ENCODE data around the gene OMP.
"Not testable (repeated sequence)": the region's sequence is repeated elsewhere in the genome, so short reads cannot be mapped to it uniquely, and the experiment has no call there.

Gene OMP

GRCh38 chr11:77102246-77103210 is at the start of gene OMP:
OMP (plus strand) TSS chr11:77102840; CDS start chr11:77102840, 0 bp downstream.
- Histone ChIP-seq H3K27ac (ENCODE audit: low read depth, low read length) (no peak within 1 kb of the TSS), H3K4me1 (ENCODE audit: control insufficient read depth, insufficient read depth, low read length) (no peaks in the 10 kb centered on the region), H3K4me3 (ENCODE audit: low read length) (no peak within 1 kb of the TSS), H3K27me3 (ENCODE audit: control insufficient read depth, insufficient read depth, low read length) (no peaks in the 10 kb centered on the region), H3K36me3 (ENCODE audit: control insufficient read depth, insufficient read depth, low read length) (no peaks in the 10 kb centered on the region), H3K9ac (ENCODE audit: low read length) (no peak within 1 kb of the TSS)

GRCh38 chr11:77053217-77054015 is 49.2 kb upstream of the OMP start:
- Histone ChIP-seq H3K36me3 (ENCODE audit: control insufficient read depth, insufficient read depth, low read length) (no peaks in the 10 kb centered on the region), H3K27me3 (ENCODE audit: control insufficient read depth, insufficient read depth, low read length) (no peaks in the 10 kb centered on the region), H3K4me1 (ENCODE audit: control insufficient read depth, insufficient read depth, low read length) (no peaks in the 10 kb centered on the region), H3K9ac (ENCODE audit: low read length) (no peak overlapping the region), H3K27ac (ENCODE audit: low read depth, low read length) (no peak overlapping the region), H3K4me3 (ENCODE audit: low read length) (no peak overlapping the region)

DNA sequence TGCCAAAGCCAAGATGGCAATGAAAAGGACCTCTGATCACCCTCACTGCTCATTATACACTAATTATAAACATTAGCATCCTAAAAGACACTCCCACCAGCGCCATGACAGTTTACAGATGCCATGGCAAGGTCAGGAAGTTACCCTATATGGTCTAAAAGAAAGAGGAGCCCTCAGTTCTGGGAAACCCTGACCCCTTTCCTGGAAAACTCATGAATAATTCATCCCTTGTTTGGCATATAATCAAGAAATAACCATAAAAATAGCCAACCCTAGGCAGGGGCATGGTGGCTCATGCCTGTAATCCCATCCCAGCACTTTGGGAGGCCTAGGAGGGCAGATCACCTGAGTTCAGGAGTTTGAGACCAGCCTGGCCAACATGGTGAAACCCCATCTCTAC is 48.6 kb upstream of the OMP start:
- Histone ChIP-seq H3K4me1 (ENCODE audit: control insufficient read depth, insufficient read depth, low read length) (no peaks in the 10 kb centered on the region), H3K27me3 (ENCODE audit: control insufficient read depth, insufficient read depth, low read length) (no peaks in the 10 kb centered on the region), H3K4me3 (ENCODE audit: low read length) (no peak overlapping the region), H3K36me3 (ENCODE audit: control insufficient read depth, insufficient read depth, low read length) (no peaks in the 10 kb centered on the region), H3K27ac (ENCODE audit: low read depth, low read length) (no peak overlapping the region), H3K9ac (ENCODE audit: low read length) (no peak overlapping the region)

DNA sequence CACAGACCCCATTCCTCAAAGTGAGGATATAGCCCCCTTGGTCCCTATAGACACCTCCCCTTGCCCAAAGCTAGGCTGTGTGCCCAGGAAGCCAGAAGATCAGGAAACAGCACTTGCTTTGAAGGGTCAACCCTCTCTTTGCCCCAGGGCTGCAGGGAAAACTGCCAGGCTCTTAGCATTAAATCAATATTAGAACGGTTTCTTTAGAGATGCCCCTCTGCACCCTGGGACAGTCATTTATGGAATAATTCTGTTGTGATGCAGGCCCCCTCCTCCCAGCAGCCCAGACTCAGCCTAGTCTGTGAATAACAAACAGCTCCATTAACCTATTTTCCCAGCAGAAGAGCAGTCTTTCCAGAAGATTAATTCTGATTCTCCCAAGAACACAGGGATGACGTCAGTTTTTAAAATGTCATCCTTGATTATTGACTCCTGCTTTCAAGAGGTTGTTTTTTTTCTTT is 47.5 kb upstream of the OMP start:
- no peak overlapping the region for H3K27ac ChIP-seq (ENCODE audit: low read depth, low read length)

GRCh38 chr11:77055913-77056312 is 46.7 kb upstream of the OMP start:
- Histone ChIP-seq H3K27me3 (ENCODE audit: control insufficient read depth, insufficient read depth, low read length) (no peaks in the 10 kb centered on the region), H3K27ac (ENCODE audit: low read depth, low read length) (no peak overlapping the region), H3K4me1 (ENCODE audit: control insufficient read depth, insufficient read depth, low read length) (no peaks in the 10 kb centered on the region), H3K4me3 (ENCODE audit: low read length) (no peak overlapping the region), H3K9ac (ENCODE audit: low read length) (no peak overlapping the region), H3K36me3 (ENCODE audit: control insufficient read depth, insufficient read depth, low read length) (no peaks in the 10 kb centered on the region)

More for the DNA sequence above, 47.5 kb upstream of the OMP start:
- Histone ChIP-seq H3K4me1 (ENCODE audit: control insufficient read depth, insufficient read depth, low read length) (no peaks in the 10 kb centered on the region), H3K27me3 (ENCODE audit: control insufficient read depth, insufficient read depth, low read length) (no peaks in the 10 kb centered on the region), H3K36me3 (ENCODE audit: control insufficient read depth, insufficient read depth, low read length) (no peaks in the 10 kb centered on the region), H3K4me3 (ENCODE audit: low read length) (no peak overlapping the region), H3K9ac (ENCODE audit: low read length) (no peak overlapping the region)

DNA sequence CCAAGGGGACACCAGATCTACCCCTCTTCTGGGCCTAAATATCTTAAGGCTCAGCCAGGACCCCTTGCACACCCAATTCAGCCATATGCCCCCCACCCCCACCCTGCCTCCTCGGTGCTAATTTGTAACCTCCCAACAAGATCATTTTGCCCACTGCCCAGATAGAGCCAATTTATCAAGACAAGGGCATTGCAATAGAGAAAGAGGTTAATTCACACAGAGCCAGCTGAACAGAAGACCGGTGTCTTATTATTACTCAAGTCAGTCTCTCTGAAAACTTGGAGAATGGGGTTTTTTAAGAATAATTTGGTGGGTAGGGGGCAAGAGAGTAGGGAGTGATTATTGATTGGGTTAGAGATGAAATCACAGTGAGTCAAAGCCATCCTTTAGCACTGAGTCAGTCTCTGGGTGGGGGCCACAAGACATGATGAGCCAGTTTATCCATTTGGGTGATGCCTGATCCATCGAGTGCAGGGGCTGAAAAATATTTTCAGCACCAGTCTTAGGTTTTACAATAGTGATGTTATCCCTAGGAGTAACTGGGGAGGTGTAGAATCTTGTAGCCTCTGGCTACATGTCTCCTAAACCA is 45.7 kb upstream of the OMP start:
- no peaks in the 10 kb centered on the region for H3K27me3 ChIP-seq (ENCODE audit: control insufficient read depth, insufficient read depth, low read length)
- no peaks in the 10 kb centered on the region for H3K36me3 ChIP-seq (ENCODE audit: control insufficient read depth, insufficient read depth, low read length)
- H3K9ac ChIP-seq (ENCODE audit: low read length): no peak overlapping the region
- no peaks in the 10 kb centered on the region for H3K4me1 ChIP-seq (ENCODE audit: control insufficient read depth, insufficient read depth, low read length)
- H3K27ac ChIP-seq (ENCODE audit: low read depth, low read length): no peak overlapping the region
- no peak overlapping the region for H3K4me3 ChIP-seq (ENCODE audit: low read length)

DNA sequence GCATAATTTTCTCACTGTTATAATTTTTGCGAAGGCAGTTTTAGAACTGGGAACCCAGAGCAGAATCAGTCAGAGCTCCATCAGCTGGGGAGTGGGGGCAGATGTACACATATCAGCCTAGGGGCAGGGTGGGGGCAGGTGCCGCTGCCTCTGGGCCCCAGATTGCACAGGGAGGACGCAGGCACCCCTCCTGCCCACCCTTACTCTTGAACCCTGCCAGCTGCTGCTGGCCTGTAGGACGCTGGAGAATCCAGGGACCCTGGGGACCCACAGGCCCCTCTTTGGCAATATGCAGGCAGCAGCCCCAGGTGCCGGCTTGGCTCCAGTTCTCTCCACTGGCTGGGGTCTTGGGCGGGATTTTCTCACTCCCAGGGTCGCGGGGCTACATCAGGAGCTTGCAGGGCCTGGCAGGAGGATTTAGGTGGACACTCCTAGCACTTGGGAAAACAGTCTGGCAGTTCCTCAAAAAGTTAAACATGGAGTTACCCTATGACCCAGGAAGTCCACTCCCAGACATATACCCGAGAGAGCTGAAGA is 44.6 kb upstream of the OMP start:
- Histone ChIP-seq H3K27ac (ENCODE audit: low read depth, low read length) (no peak overlapping the region), H3K9ac (ENCODE audit: low read length) (no peak overlapping the region), H3K36me3 (ENCODE audit: control insufficient read depth, insufficient read depth, low read length) (no peaks in the 10 kb centered on the region), H3K4me1 (ENCODE audit: control insufficient read depth, insufficient read depth, low read length) (no peaks in the 10 kb centered on the region), H3K4me3 (ENCODE audit: low read length) (no peak overlapping the region), H3K27me3 (ENCODE audit: control insufficient read depth, insufficient read depth, low read length) (no peaks in the 10 kb centered on the region)

GRCh38 chr11:77058900-77059299 is 43.7 kb upstream of the OMP start:
- Histone ChIP-seq H3K36me3 (ENCODE audit: control insufficient read depth, insufficient read depth, low read length) (no peaks in the 10 kb centered on the region), H3K4me3 (ENCODE audit: low read length) (no peak overlapping the region), H3K27ac (ENCODE audit: low read depth, low read length) (no peak overlapping the region), H3K4me1 (ENCODE audit: control insufficient read depth, insufficient read depth, low read length) (no peaks in the 10 kb centered on the region), H3K9ac (ENCODE audit: low read length) (no peak overlapping the region), H3K27me3 (ENCODE audit: control insufficient read depth, insufficient read depth, low read length) (no peaks in the 10 kb centered on the region)

- Histone ChIP-seq H3K4me3 (ENCODE audit: low read length) (no peak overlapping the region), H3K4me1 (ENCODE audit: control insufficient read depth, insufficient read depth, low read length) (no peaks in the 10 kb centered on the region), H3K27ac (ENCODE audit: low read depth, low read length) (no peak overlapping the region), H3K36me3 (ENCODE audit: control insufficient read depth, insufficient read depth, low read length) (no peaks in the 10 kb centered on the region), H3K27me3 (ENCODE audit: control insufficient read depth, insufficient read depth, low read length) (no peaks in the 10 kb centered on the region), H3K9ac (ENCODE audit: low read length) (no peak overlapping the region)
These were observed 42.8 kb upstream of the OMP start for GRCh38 chr11:77059806-77060205.

DNA sequence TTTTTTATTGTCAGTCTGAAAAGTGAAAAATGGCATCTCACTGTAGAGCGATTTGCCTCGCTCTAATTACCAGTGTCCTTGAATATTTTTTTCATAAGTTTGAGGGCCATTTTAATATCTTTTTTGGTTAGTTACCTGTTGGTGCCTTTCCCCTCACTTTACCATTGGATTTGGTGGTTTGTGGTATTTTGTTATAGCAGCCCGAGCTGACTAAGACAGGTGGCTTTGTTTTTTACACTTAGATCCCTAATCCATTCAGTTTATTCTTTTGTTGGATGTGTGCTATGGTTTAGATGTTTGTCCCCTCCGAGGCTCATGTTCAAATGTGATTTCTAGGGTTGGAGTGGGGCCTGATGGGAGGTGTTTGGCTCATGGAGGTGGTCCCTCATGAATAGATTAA is 42.4 kb upstream of the OMP start:
- Histone ChIP-seq H3K36me3 (ENCODE audit: control insufficient read depth, insufficient read depth, low read length) (no peaks in the 10 kb centered on the region), H3K9ac (ENCODE audit: low read length) (no peak overlapping the region), H3K27ac (ENCODE audit: low read depth, low read length) (no peak overlapping the region)

GRCh38 chr11:77061258-77061657 is 41.4 kb upstream of the OMP start:
- H3K4me3 ChIP-seq (ENCODE audit: low read length); H3K9ac ChIP-seq (ENCODE audit: low read length); H3K27me3 ChIP-seq (ENCODE audit: control insufficient read depth, insufficient read depth, low read length); H3K27ac ChIP-seq (ENCODE audit: low read depth, low read length); H3K4me1 ChIP-seq (ENCODE audit: control insufficient read depth, insufficient read depth, low read length); H3K36me3 ChIP-seq (ENCODE audit: control insufficient read depth, insufficient read depth, low read length): not testable (repeated sequence)

More for the DNA sequence above, 42.4 kb upstream of the OMP start:
- Histone ChIP-seq H3K4me1 (ENCODE audit: control insufficient read depth, insufficient read depth, low read length) (no peaks in the 10 kb centered on the region), H3K27me3 (ENCODE audit: control insufficient read depth, insufficient read depth, low read length) (no peaks in the 10 kb centered on the region), H3K4me3 (ENCODE audit: low read length) (no peak overlapping the region)

DNA sequence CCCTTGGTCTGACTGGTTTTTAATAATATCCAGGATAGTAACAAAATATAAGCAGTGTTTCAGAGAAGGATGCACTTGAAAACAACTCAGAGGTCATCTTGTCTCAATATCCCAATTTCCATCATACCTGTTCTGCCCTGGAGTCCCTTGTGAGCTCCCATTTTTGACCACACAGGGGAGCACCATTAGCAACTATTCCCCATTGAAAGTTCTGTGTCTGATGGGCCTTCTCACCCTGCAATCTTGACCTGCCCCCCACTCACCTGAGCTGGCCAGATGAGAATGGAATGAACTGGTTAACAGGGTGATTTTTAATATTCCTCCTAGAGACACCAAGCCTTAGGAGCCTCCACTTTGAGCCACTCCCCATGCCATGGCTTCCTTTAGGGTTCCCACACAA is 39.7 kb upstream of the OMP start:
- no peaks in the 10 kb centered on the region for H3K36me3 ChIP-seq (ENCODE audit: control insufficient read depth, insufficient read depth, low read length)
- H3K4me1 ChIP-seq (ENCODE audit: control insufficient read depth, insufficient read depth, low read length): peaks cover 3% of the 10 kb centered on the region
- H3K4me3 ChIP-seq (ENCODE audit: low read length): no peak overlapping the region
- no peak overlapping the region for H3K9ac ChIP-seq (ENCODE audit: low read length)
- H3K27me3 ChIP-seq (ENCODE audit: control insufficient read depth, insufficient read depth, low read length): no peaks in the 10 kb centered on the region
- no peak overlapping the region for H3K27ac ChIP-seq (ENCODE audit: low read depth, low read length)

Data from rectal smooth muscle tissue (tissue), 1 donor.